Mesenchymal stem cell (in vitro differentiated cells and primary cell): ENCODE data around the gene NOTUM.

Source experiments
- DNase-seq: peaks from one replicate; pipeline ENCODE4 v3.0.0-alpha.2; 2013
- H2AFZ ChIP-seq: one replicate; pipeline ENCODE4 v1.6.1; 2013; ENCODE audit warnings: low read depth, mild to moderate bottlenecking, control low read depth, inconsistent platforms, low read length, moderate library complexity
- H2AK5ac ChIP-seq: 2 replicates; pipeline ENCODE4 v1.6.1; 2013; ENCODE audit warnings: low read length, moderate library complexity, mild to moderate bottlenecking, inconsistent platforms; ENCODE audit not compliant: severe bottlenecking
- H2BK120ac ChIP-seq: one replicate; pipeline ENCODE4 v1.6.1; 2013; ENCODE audit warnings: low read depth, mild to moderate bottlenecking, inconsistent platforms, low read length, moderate library complexity
- H2BK12ac ChIP-seq, 2 experiments: one replicate each; pipeline ENCODE4 v1.6.1; 2013; ENCODE audit warnings: inconsistent platforms in 2 of 2, low read length in 2 of 2, mild to moderate bottlenecking in 2 of 2, moderate library complexity in 2 of 2, control low read depth in 1 of 2
- H2BK15ac ChIP-seq: one replicate; pipeline ENCODE4 v1.6.1; 2013; ENCODE audit warnings: mild to moderate bottlenecking, low read depth, inconsistent platforms; ENCODE audit not compliant: poor library complexity, severe bottlenecking
- H2BK5ac ChIP-seq: 2 replicates; pipeline ENCODE4 v1.6.1; 2013; ENCODE audit warnings: low read depth, mild to moderate bottlenecking, low read length, control low read depth, inconsistent platforms; ENCODE audit not compliant: poor library complexity, severe bottlenecking
- H3K14ac ChIP-seq, 2 experiments: one replicate each; pipeline ENCODE4 v1.6.1; 2013; ENCODE audit warnings: inconsistent platforms in 2 of 2, low read length in 2 of 2, control low read depth in 1 of 2, mild to moderate bottlenecking in 1 of 2, moderate library complexity in 1 of 2
- H3K18ac ChIP-seq, 2 experiments: one replicate each; pipeline ENCODE4 v1.6.1; 2013; ENCODE audit warnings: inconsistent platforms in 2 of 2, low read length in 2 of 2, control low read depth in 1 of 2, low read depth in 1 of 2, mild to moderate bottlenecking in 1 of 2
- H3K23ac ChIP-seq, 2 experiments: one replicate each; pipeline ENCODE4 v1.6.1; 2013; ENCODE audit warnings: inconsistent platforms in 2 of 2, low read length in 2 of 2, mild to moderate bottlenecking in 2 of 2, moderate library complexity in 2 of 2, control low read depth in 1 of 2
- H3K27ac ChIP-seq: 2 replicates; pipeline ENCODE4 v1.5.1; 2013; ENCODE audit warnings: mild to moderate bottlenecking, moderate library complexity, low read length, control low read depth, inconsistent platforms; ENCODE audit not compliant: poor library complexity, severe bottlenecking
- H3K27me3 ChIP-seq, 2 experiments: 2 replicates each; pipeline versions ENCODE4 v1.6.1 to v1.7.0; 2013; ENCODE audit warnings: low read length in 2 of 2, mild to moderate bottlenecking in 2 of 2, moderate library complexity in 2 of 2, control low read depth in 1 of 2, inconsistent platforms in 1 of 2; ENCODE audit not compliant: control insufficient read depth in 1 of 2, insufficient read depth in 1 of 2
- H3K36me3 ChIP-seq, 2 experiments: 2 replicates each; pipeline versions ENCODE4 v1.6.1 to v1.7.0; 2013; ENCODE audit warnings: low read length in 2 of 2, control low read depth in 1 of 2, inconsistent platforms in 1 of 2, low read depth in 1 of 2, mild to moderate bottlenecking in 1 of 2; ENCODE audit not compliant: insufficient read depth in 2 of 2, control insufficient read depth in 1 of 2
- H3K4ac ChIP-seq, 2 experiments: one replicate each; pipeline ENCODE4 v1.6.1; 2013; ENCODE audit warnings: inconsistent platforms in 2 of 2, low read length in 2 of 2, mild to moderate bottlenecking in 2 of 2, moderate library complexity in 2 of 2, control low read depth in 1 of 2, low read depth in 1 of 2
- H3K4me1 ChIP-seq: 2 replicates; pipeline ENCODE4 v1.6.1; 2013; ENCODE audit warnings: low read depth, low read length, control low read depth; ENCODE audit not compliant: control insufficient read depth, insufficient read depth
- H3K4me2 ChIP-seq: 2 replicates; pipeline ENCODE4 v1.6.1; 2013; ENCODE audit warnings: low read length, mild to moderate bottlenecking, inconsistent platforms; ENCODE audit not compliant: poor library complexity, severe bottlenecking
- H3K4me3 ChIP-seq, 2 experiments: 2 replicates each; pipeline versions ENCODE4 v1.5.1 to v1.7.0; 2013; ENCODE audit warnings: low read length in 2 of 2, mild to moderate bottlenecking in 2 of 2, control low read depth in 1 of 2, low read depth in 1 of 2; ENCODE audit not compliant: insufficient read depth in 1 of 2
- H3K79me1 ChIP-seq: replicated peaks from 2 replicates; pipeline ENCODE4 v1.6.1; 2013; ENCODE audit warnings: mild to moderate bottlenecking, control low read depth, low read length, inconsistent platforms; ENCODE audit not compliant: poor library complexity, severe bottlenecking
- H3K9ac ChIP-seq: 2 replicates; pipeline ENCODE4 v1.7.0; 2013; ENCODE audit warnings: mild to moderate bottlenecking, low read length, moderate library complexity
- H3K9me3 ChIP-seq: 2 replicates; pipeline ENCODE4 v1.7.0; 2013; ENCODE audit warnings: mild to moderate bottlenecking, low read length; ENCODE audit not compliant: control insufficient read depth
- H4K8ac ChIP-seq: one replicate; pipeline ENCODE4 v1.6.1; 2013; ENCODE audit warnings: inconsistent platforms, mild to moderate bottlenecking, low read length, moderate library complexity
- H4K91ac ChIP-seq: one replicate; pipeline ENCODE4 v1.6.1; 2013; ENCODE audit warnings: mild to moderate bottlenecking, low read length, inconsistent platforms
- WGBS: methylation state at CpG from one replicate; pipeline ENCODE4 v1.1.7; 2013; ENCODE audit warnings: mixed read lengths; 5-methylcytosine and 5-hydroxymethylcytosine counted together

NOTUM gene

GRCh38 chr17:81912441-81913309 lies 48.3 kb downstream of the NOTUM start:
- Histone ChIP-seq H3K14ac (no peak overlapping the region), H4K8ac (no peak overlapping the region), H2AFZ (no peak overlapping the region), H2BK12ac (peak overlapping the region in 1 of 2 experiments; percentile 18), H3K4me2 (no peak overlapping the region), H4K91ac (no peak overlapping the region), H2BK15ac (no peak overlapping the region), H3K36me3 (peaks cover 51 to 60% of the 10 kb centered on the region in 2 experiments), H3K79me1 (peaks cover 41% of the 10 kb centered on the region), H3K4me1 (peaks cover 21% of the 10 kb centered on the region), H3K23ac (no peak overlapping the region), H3K9ac (no peak overlapping the region), H3K18ac (no peak overlapping the region), H2AK5ac (no peak overlapping the region), H2BK120ac (no peak overlapping the region), H3K4me3 (no peak overlapping the region), H2BK5ac (no peak overlapping the region), H3K4ac (no peak overlapping the region), H3K27ac (no peak overlapping the region), H3K27me3 (no peaks in the 10 kb centered on the region), H3K9me3 (no peaks in the 10 kb centered on the region)
- 90% methylated on average over 26 of the region's 32 CpGs for WGBS
- no peak for DNase-seq

GRCh38 chr17:81911969-81912368 lies 49.0 kb downstream of the NOTUM start:
- no peak overlapping the region for H3K18ac ChIP-seq
- no peak overlapping the region for H3K27ac ChIP-seq
- no peak overlapping the region for H3K4me2 ChIP-seq
- no peak overlapping the region for H2BK15ac ChIP-seq
- H3K9ac ChIP-seq, result no peak overlapping the region
- H2AFZ ChIP-seq, result no peak overlapping the region
- no peaks in the 10 kb centered on the region for H3K9me3 ChIP-seq
- peaks cover 20% of the 10 kb centered on the region for H3K4me1 ChIP-seq
- peaks cover 40% of the 10 kb centered on the region for H3K79me1 ChIP-seq
- H3K23ac ChIP-seq, result no peak overlapping the region
- WGBS, result 98% methylated on average over 16 of the region's 19 CpGs
- no peak overlapping the region for H2AK5ac ChIP-seq
- H4K91ac ChIP-seq, result no peak overlapping the region
- DNase-seq, result no peak
- no peak overlapping the region for H2BK12ac ChIP-seq
- no peak overlapping the region for H2BK120ac ChIP-seq
- H2BK5ac ChIP-seq, result no peak overlapping the region
- peaks cover 58 to 67% of the 10 kb centered on the region in 2 experiments for H3K36me3 ChIP-seq
- H3K14ac ChIP-seq, result no peak overlapping the region
- no peak overlapping the region for H4K8ac ChIP-seq
- no peaks in the 10 kb centered on the region for H3K27me3 ChIP-seq
- H3K4me3 ChIP-seq, result no peak overlapping the region
- H3K4ac ChIP-seq, result no peak overlapping the region

GRCh38 chr17:81911277-81911961 lies 49.6 kb downstream of the NOTUM start, which contains the start of gene PCYT2:
PCYT2 (minus strand) TSS chr17:81911399; CDS start chr17:81911355, 44 bp downstream.
- peaks cover 40% of the 10 kb centered on the region for H3K79me1 ChIP-seq
- peak within 1 kb of the TSS; percentile 15 to 61 for H3K4ac ChIP-seq
- peak within 1 kb of the TSS; percentile 57 to 76 for H3K18ac ChIP-seq
- H3K36me3 ChIP-seq, result peaks cover 62 to 73% of the 10 kb centered on the region in 2 experiments
- no peak within 1 kb of the TSS for H4K8ac ChIP-seq
- H3K27me3 ChIP-seq, result no peaks in the 10 kb centered on the region
- peak within 1 kb of the TSS; percentile 21 for H2AFZ ChIP-seq
- H3K27ac ChIP-seq, result no peak within 1 kb of the TSS
- peak within 1 kb of the TSS; percentile 7 for H4K91ac ChIP-seq
- no peak within 1 kb of the TSS for H2BK120ac ChIP-seq
- peak within 1 kb of the TSS; percentile 75 to 89 for H3K4me3 ChIP-seq
- no peak within 1 kb of the TSS for H2AK5ac ChIP-seq
- H3K14ac ChIP-seq, result peak within 1 kb of the TSS in 1 of 2 experiments; percentile 81
- H2BK15ac ChIP-seq, result no peak within 1 kb of the TSS
- 25% methylated on average over 29 of the region's 84 CpGs for WGBS
- no peak within 1 kb of the TSS for H2BK5ac ChIP-seq
- H3K4me1 ChIP-seq, result peaks cover 18% of the 10 kb centered on the region
- H2BK12ac ChIP-seq, result peak within 1 kb of the TSS in 1 of 2 experiments; percentile 19
- peak within 1 kb of the TSS; percentile 89 for H3K9ac ChIP-seq
- no peaks in the 10 kb centered on the region for H3K9me3 ChIP-seq
- H3K23ac ChIP-seq, result peak within 1 kb of the TSS in 1 of 2 experiments; percentile 94
- DNase-seq, result peak; percentile 84
- peak within 1 kb of the TSS; percentile 94 for H3K4me2 ChIP-seq

- Histone ChIP-seq H2AFZ (peak overlapping the region; percentile 21), H2AK5ac (no peak overlapping the region), H3K4ac (peak overlapping the region in 1 of 2 experiments; percentile 61), H2BK15ac (no peak overlapping the region), H4K91ac (no peak overlapping the region), H3K9me3 (no peaks in the 10 kb centered on the region), H3K14ac (peak overlapping the region in 1 of 2 experiments; percentile 81), H3K4me2 (peak overlapping the region; percentile 94), H3K36me3 (peaks cover 65 to 77% of the 10 kb centered on the region in 2 experiments), H2BK120ac (no peak overlapping the region), H3K4me3 (peak overlapping the region; percentile 75 to 89), H2BK5ac (no peak overlapping the region), H3K18ac (peak overlapping the region; percentile 57 to 76), H3K27me3 (no peaks in the 10 kb centered on the region), H3K9ac (peak overlapping the region; percentile 89), H2BK12ac (peak overlapping the region in 1 of 2 experiments; percentile 19), H3K27ac (no peak overlapping the region), H3K23ac (peak overlapping the region in 1 of 2 experiments; percentile 94), H3K4me1 (peaks cover 18% of the 10 kb centered on the region), H3K79me1 (peaks cover 37% of the 10 kb centered on the region), H4K8ac (no peak overlapping the region)
- under 1% methylated on average over 26 of the region's 55 CpGs for WGBS
- no peak for DNase-seq
Observed at GRCh38 chr17:81910840-81911276, 50.1 kb downstream of the NOTUM start.
